IMR-90 (cell line): ENCODE data around the gene TMEM54. TPM values are rescaled to one million over a fixed set of nuclear protein-coding genes. Genes with fewer than 3 reads are reported as not detected.

Source experiments
- ATAC-seq: fragments of 200-7000 bp; cut with Tn5 transposase; 2 replicates; pipeline ENCODE4 v1.9.1; 2020; ENCODE audit warnings: low read depth, mild to moderate bottlenecking, moderate library complexity
- BruUV-seq: library from RNA; stranded (reverse); fragments of 400-500 nt; replicated peaks from 2 replicates; lab custom pipeline; 2021; lab: Mats Ljungman, UMichigan
- CTCF ChIA-PET: fragments of 300-600 bp; formaldehyde crosslinking; extraction: SDS; loops from one replicate; lab custom pipeline; 2021; ENCODE audit warnings: antibody characterized with exemption; lab: Yijun Ruan, JAX
- POLR2A ChIA-PET: fragments of 300-600 bp; sonication (Branson Sonifier 250); formaldehyde crosslinking; loops from one replicate; lab custom pipeline; 2022; ENCODE audit warnings: antibody characterized with exemption; ENCODE audit not compliant: unreplicated experiment; lab: Charles Lee
- DNase-seq: peaks from one replicate; pipeline ENCODE4 v3.0.0; 2013
- H2AFZ ChIP-seq: replicated peaks from 2 replicates; pipeline ENCODE3; 2013; ENCODE audit warnings: low read length, mild to moderate bottlenecking; ENCODE audit not compliant: poor library complexity
- H2AK5ac ChIP-seq: 2 replicates; pipeline ENCODE4 v1.6.1; 2013; ENCODE audit warnings: low read depth, low read length, inconsistent platforms
- H2AK9ac ChIP-seq: replicated peaks from 2 replicates; pipeline ENCODE3; 2013; ENCODE audit warnings: mild to moderate bottlenecking, low read depth, low read length, moderate library complexity; ENCODE audit not compliant: poor library complexity
- H2BK120ac ChIP-seq: 2 replicates; pipeline ENCODE4 v1.6.1; 2013; ENCODE audit warnings: low read depth, low read length, inconsistent platforms
- H2BK15ac ChIP-seq: 3 replicates; pipeline ENCODE4 v1.6.1; 2013; ENCODE audit warnings: low read depth, low read length, inconsistent platforms
- H2BK20ac ChIP-seq: 2 replicates; pipeline ENCODE4 v1.6.1; 2013; ENCODE audit warnings: low read depth, mild to moderate bottlenecking, inconsistent platforms, low read length, moderate library complexity
- H2BK5ac ChIP-seq: 2 replicates; pipeline ENCODE4 v1.6.1; 2013; ENCODE audit warnings: mild to moderate bottlenecking, low read depth, low read length, inconsistent platforms; ENCODE audit not compliant: poor library complexity, severe bottlenecking
- H3K14ac ChIP-seq: replicated peaks from 2 replicates; pipeline ENCODE4 v1.6.1; 2013; ENCODE audit warnings: low read depth, low read length, inconsistent platforms
- H3K18ac ChIP-seq: 2 replicates; pipeline ENCODE4 v1.6.1; 2013; ENCODE audit warnings: low read depth, low read length, control low read depth
- H3K23ac ChIP-seq: 2 replicates; pipeline ENCODE4 v1.6.1; 2013; ENCODE audit warnings: low read depth, low read length, inconsistent platforms
- H3K27ac ChIP-seq: 2 replicates; pipeline ENCODE4 v1.5.1; 2013; ENCODE audit warnings: mild to moderate bottlenecking, control low read depth, low read length; ENCODE audit not compliant: insufficient read depth
- H3K27me3 ChIP-seq: 2 replicates; pipeline ENCODE4 v1.6.1; 2013; ENCODE audit warnings: low read length; ENCODE audit not compliant: control insufficient read depth, insufficient read depth
- H3K36me3 ChIP-seq: 2 replicates; pipeline ENCODE4 v1.6.1; 2013; ENCODE audit warnings: low read length, mixed read lengths; ENCODE audit not compliant: control insufficient read depth, insufficient read depth
- H3K4ac ChIP-seq: 2 replicates; pipeline ENCODE4 v1.6.1; 2013; ENCODE audit warnings: low read depth, low read length, inconsistent platforms
- H3K4me1 ChIP-seq: 2 replicates; pipeline ENCODE4 v1.6.1; 2013; ENCODE audit warnings: low read length, mixed read lengths; ENCODE audit not compliant: control insufficient read depth, insufficient read depth
- H3K4me2 ChIP-seq: 2 replicates; pipeline ENCODE4 v1.6.1; 2013; ENCODE audit warnings: low read depth, mild to moderate bottlenecking, control low read depth, low read length, moderate library complexity
- H3K4me3 ChIP-seq: 2 replicates; pipeline ENCODE4 v1.5.1; 2013; ENCODE audit warnings: low read depth, mild to moderate bottlenecking, control low read depth, low read length, moderate library complexity; ENCODE audit not compliant: insufficient read depth
- H3K56ac ChIP-seq: 2 replicates; pipeline ENCODE4 v1.6.1; 2013; ENCODE audit warnings: low read length, inconsistent platforms; ENCODE audit not compliant: insufficient read depth; ENCODE audit errors: extremely low read depth
- H3K79me1 ChIP-seq, 2 experiments: 2 replicates each; pipeline ENCODE4 v1.6.1; 2013; ENCODE audit warnings: low read length in 2 of 2, inconsistent platforms in 1 of 2, low read depth in 1 of 2
- H3K9ac ChIP-seq: 2 replicates; pipeline ENCODE4 v1.6.1; 2013; ENCODE audit warnings: low read depth, low read length, control low read depth
- H3K9me1 ChIP-seq: 2 replicates; pipeline ENCODE4 v1.6.1; 2013; ENCODE audit warnings: low read length, inconsistent platforms; ENCODE audit not compliant: insufficient read depth
- H3K9me3 ChIP-seq: 2 replicates; pipeline ENCODE4 v1.6.1; 2013; ENCODE audit warnings: low read length; ENCODE audit not compliant: control insufficient read depth, insufficient read depth
- H4K20me1 ChIP-seq: 2 replicates; pipeline ENCODE4 v1.6.1; 2013; ENCODE audit warnings: low read length, inconsistent platforms; ENCODE audit not compliant: insufficient read depth
- H4K5ac ChIP-seq: 2 replicates; pipeline ENCODE4 v1.6.1; 2013; ENCODE audit warnings: mild to moderate bottlenecking, low read depth, low read length, control low read depth
- H4K8ac ChIP-seq, 2 experiments: 2 replicates each; pipeline ENCODE4 v1.6.1; 2013; ENCODE audit warnings: low read depth in 2 of 2, low read length in 2 of 2, control low read depth in 1 of 2, inconsistent platforms in 1 of 2
- H4K91ac ChIP-seq: 2 replicates; pipeline ENCODE4 v1.6.1; 2013; ENCODE audit warnings: low read depth, low read length, inconsistent platforms; ENCODE audit not compliant: insufficient read depth
- CEBPB ChIP-seq: IDR thresholded peaks from 2 replicates; pipeline ENCODE4 v1.6.1; 2012; ENCODE audit warnings: low read depth, low read length, improper control_type of control experiment
- CHD1 ChIP-seq: IDR thresholded peaks from 2 replicates; pipeline ENCODE4 v1.6.1; 2012; ENCODE audit warnings: low read depth, low read length, improper control_type of control experiment
- ELK1 ChIP-seq: fragments of 150-350 bp; IDR thresholded peaks from 2 replicates; pipeline ENCODE4 v1.6.1; 2016; ENCODE audit warnings: low read depth, mild to moderate bottlenecking, low read length, moderate library complexity, borderline replicate concordance
- FOS ChIP-seq: fragments of 150-350 bp; IDR thresholded peaks from 2 replicates; pipeline ENCODE4 v1.6.1; 2016; ENCODE audit warnings: low read depth, low read length
- MAFK ChIP-seq: IDR thresholded peaks from 2 replicates; pipeline ENCODE4 v1.6.1; 2012; ENCODE audit warnings: low read depth, low read length, improper control_type of control experiment
- MAZ ChIP-seq: IDR thresholded peaks from 2 replicates; pipeline ENCODE4 v1.6.1; 2012; ENCODE audit warnings: low read depth, mild to moderate bottlenecking, low read length, improper control_type of control experiment, moderate library complexity, borderline replicate concordance
- MXI1 ChIP-seq: IDR thresholded peaks from 2 replicates; pipeline ENCODE4 v1.6.1; 2012; ENCODE audit warnings: low read depth, mild to moderate bottlenecking, low read length, moderate library complexity, borderline replicate concordance
- POLR2A ChIP-seq: IDR thresholded peaks from 2 replicates; pipeline ENCODE4 v1.6.1; 2012; ENCODE audit warnings: mild to moderate bottlenecking, low read depth, low read length
- RAD21 ChIP-seq: IDR thresholded peaks from 2 replicates; pipeline ENCODE4 v1.6.1; 2012; ENCODE audit warnings: low read length, improper control_type of control experiment
- RCOR1 ChIP-seq: IDR thresholded peaks from 2 replicates; pipeline ENCODE4 v1.6.1; 2012; ENCODE audit warnings: mild to moderate bottlenecking, low read length, improper control_type of control experiment; ENCODE audit not compliant: insufficient replicate concordance
- RFX5 ChIP-seq: IDR thresholded peaks from 2 replicates; pipeline ENCODE4 v1.8.0; 2012; ENCODE audit warnings: low read depth, mild to moderate bottlenecking, low read length, moderate library complexity
- SMC3 ChIP-seq: fragments of 150-350 bp; IDR thresholded peaks from 2 replicates; pipeline ENCODE4 v1.6.1; 2016; ENCODE audit warnings: low read depth, mild to moderate bottlenecking, antibody characterized with exemption, low read length, moderate library complexity
- WGBS, 2 experiments: methylation state at CpG; one replicate each; pipeline versions ENCODE4 v1.1.5 to v1.1.7; 2013; ENCODE audit warnings: missing lambda C conversion rate in 2 of 2; ENCODE audit not compliant: insufficient read length in 1 of 2; ENCODE audit errors: extremely low coverage in 2 of 2; 5-methylcytosine and 5-hydroxymethylcytosine counted together
- dilution Hi-C: fragments of 300-500 bp; cut with HindIII; formaldehyde crosslinking; loops from one replicate; pipeline ENCODE4 v1.14.3; 2018; ENCODE audit warnings: low sequenced_read_pairs; ENCODE audit not compliant: unreplicated experiment
- in situ Hi-C: fragments of 300-500 bp; cut with MboI; formaldehyde crosslinking; loops from 3 replicates; pipeline ENCODE4 v1.14.3; 2019; ENCODE audit warnings: low sequenced_read_pairs, inconsistent platforms, mixed read lengths
- intact Hi-C: fragments of 100-400 bp; cut with micrococcal nuclease; formaldehyde crosslinking; loops from 2 replicates; pipeline ENCODE4 v1.10.0; 2022
- polyA plus RNA-seq, 3 experiments: library from polyadenylated mRNA; depleted of rRNA; stranded (reverse); fragments of >200 nt; gene quantifications; 2 replicates each; pipeline ENCODE4 v1.2.3, GENCODE V29; 2012; ENCODE audit warnings: low replicate concordance in 1 of 3
- total RNA-seq: library from RNA; depleted of rRNA; stranded (reverse); fragments of >200 nt; gene quantifications from 2 replicates; pipeline ENCODE4 v1.2.3, GENCODE V29; 2012
- TF ChIP-seq, protein P1 (sequence below): conservative IDR thresholded peaks from 2 replicates; pipeline ENCODE4 v1.5.1; 2012; ENCODE audit warnings: mild to moderate bottlenecking, low read depth, low read length, improper control_type of control experiment
- TF ChIP-seq, protein P2 (sequence below): fragments of 150-350 bp; IDR thresholded peaks from 2 replicates; pipeline ENCODE4 v1.6.1; 2017; ENCODE audit warnings: mild to moderate bottlenecking, antibody characterized with exemption, low read length, low read depth

The TMEM54 gene
- total and polyA plus RNA-seq, 2 of the 4 experiments (the other 2 are of a cell fraction) = 25.5 to 75.2 TPM

DNA sequence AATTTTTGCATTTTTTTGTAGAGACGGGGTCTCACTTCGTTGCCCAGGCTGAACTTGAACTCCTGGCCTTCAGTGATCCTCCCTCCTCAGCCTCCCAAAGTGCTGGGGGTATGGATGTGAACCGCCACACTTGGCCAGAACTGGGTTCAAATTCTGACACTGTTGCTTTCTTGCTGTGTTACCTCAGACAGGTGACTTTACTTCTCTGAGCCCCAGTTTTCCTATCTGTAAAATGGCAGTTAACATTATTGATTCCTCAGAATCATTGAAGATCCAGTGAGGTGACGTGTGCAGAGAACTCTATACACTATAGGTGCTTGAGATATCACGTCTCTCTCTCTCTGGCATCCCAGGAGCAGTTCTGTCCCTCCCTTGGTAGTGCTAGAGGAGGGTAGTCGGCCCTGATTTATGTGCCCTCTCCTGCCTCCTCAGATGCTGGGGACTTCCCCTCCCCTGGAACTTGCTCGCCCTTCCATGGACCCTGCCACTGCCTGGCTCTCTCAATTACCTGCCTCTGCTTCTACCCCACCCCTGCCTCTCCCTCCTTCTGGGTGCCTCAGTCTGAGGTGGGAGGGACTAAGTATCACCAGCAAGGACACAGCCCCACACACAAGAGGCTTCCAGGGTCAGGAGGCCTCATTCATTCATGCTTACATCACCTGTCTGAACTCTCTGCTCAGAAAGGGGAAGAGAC is 17.7 kb downstream of the TMEM54 start:
- H3K14ac ChIP-seq = no peak overlapping the region
- WGBS, 2 experiments = 80% methylated on average over 2 of the region's 7 CpGs; no CpG with 5 or more reads in 1 of the 2 experiments
- CTCF ChIA-PET = no interaction called here

More for the DNA sequence above, 17.7 kb downstream of the TMEM54 start:
- BruUV-seq = no TSS peak
- Histone ChIP-seq H4K91ac (no peak overlapping the region), H3K4me1 (no peaks in the 10 kb centered on the region), H2BK120ac (no peak overlapping the region), H3K36me3 (no peaks in the 10 kb centered on the region), H3K4me2 (no peak overlapping the region), H2BK5ac (no peak overlapping the region), H3K56ac (no peak overlapping the region), H3K9me1 (peaks cover 4% of the 10 kb centered on the region; the same call in 1 of the 2 replicates), H3K4ac (no peak overlapping the region), H3K9ac (no peak overlapping the region), H2AK5ac (no peak overlapping the region), H3K4me3 (no peak overlapping the region), H4K20me1 (peaks cover 3% of the 10 kb centered on the region; the same call in 1 of the 2 replicates), H3K27me3 (peaks cover 56% of the 10 kb centered on the region), H3K23ac (no peak overlapping the region), H3K18ac (no peak overlapping the region), H4K8ac (no peak overlapping the region), H2BK15ac (no peak overlapping the region), H3K27ac (no peak overlapping the region), H2BK20ac (no peak overlapping the region), H2AK9ac (no peak overlapping the region), H3K79me1 (no peaks in the 10 kb centered on the region), H3K9me3 (no peaks in the 10 kb centered on the region), H2AFZ (no peak overlapping the region), H4K5ac (no peak overlapping the region)
- ATAC-seq (no peak), DNase-seq (no peak)
- in situ Hi-C loops (no loop called here), intact Hi-C loops (no loop called here), dilution Hi-C loops (no loop called here)
- POLR2A ChIA-PET = no interaction called here
- TF ChIP-seq RFX5 (no peak), CHD1 (no peak), POLR2A (no peak), SMC3 (no peak), RAD21 (no peak), ELK1 (no peak), RCOR1 (no peak), MAFK (no peak), FOS (no peak), MAZ (no peak), MXI1 (no peak), CEBPB (no peak)
- TF ChIP-seq, protein P1, sequence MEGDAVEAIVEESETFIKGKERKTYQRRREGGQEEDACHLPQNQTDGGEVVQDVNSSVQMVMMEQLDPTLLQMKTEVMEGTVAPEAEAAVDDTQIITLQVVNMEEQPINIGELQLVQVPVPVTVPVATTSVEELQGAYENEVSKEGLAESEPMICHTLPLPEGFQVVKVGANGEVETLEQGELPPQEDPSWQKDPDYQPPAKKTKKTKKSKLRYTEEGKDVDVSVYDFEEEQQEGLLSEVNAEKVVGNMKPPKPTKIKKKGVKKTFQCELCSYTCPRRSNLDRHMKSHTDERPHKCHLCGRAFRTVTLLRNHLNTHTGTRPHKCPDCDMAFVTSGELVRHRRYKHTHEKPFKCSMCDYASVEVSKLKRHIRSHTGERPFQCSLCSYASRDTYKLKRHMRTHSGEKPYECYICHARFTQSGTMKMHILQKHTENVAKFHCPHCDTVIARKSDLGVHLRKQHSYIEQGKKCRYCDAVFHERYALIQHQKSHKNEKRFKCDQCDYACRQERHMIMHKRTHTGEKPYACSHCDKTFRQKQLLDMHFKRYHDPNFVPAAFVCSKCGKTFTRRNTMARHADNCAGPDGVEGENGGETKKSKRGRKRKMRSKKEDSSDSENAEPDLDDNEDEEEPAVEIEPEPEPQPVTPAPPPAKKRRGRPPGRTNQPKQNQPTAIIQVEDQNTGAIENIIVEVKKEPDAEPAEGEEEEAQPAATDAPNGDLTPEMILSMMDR = no peak
- TF ChIP-seq, protein P2, sequence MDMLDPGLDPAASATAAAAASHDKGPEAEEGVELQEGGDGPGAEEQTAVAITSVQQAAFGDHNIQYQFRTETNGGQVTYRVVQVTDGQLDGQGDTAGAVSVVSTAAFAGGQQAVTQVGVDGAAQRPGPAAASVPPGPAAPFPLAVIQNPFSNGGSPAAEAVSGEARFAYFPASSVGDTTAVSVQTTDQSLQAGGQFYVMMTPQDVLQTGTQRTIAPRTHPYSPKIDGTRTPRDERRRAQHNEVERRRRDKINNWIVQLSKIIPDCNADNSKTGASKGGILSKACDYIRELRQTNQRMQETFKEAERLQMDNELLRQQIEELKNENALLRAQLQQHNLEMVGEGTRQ = no peak
